Measurements from ENCODE around the gene ACADL.

Gene ACADL

GRCh38 chr2:210169516-210170195 lies 55.6 kb downstream of the ACADL start:
- peak; percentile 52 to 59 for ATAC-seq

GRCh38 chr2:210167227-210167626 lies 58.0 kb downstream of the ACADL start:
- no peak for ATAC-seq

GRCh38 chr2:210162466-210163124 lies 62.7 kb downstream of the ACADL start:
- no peak for ATAC-seq

DNA sequence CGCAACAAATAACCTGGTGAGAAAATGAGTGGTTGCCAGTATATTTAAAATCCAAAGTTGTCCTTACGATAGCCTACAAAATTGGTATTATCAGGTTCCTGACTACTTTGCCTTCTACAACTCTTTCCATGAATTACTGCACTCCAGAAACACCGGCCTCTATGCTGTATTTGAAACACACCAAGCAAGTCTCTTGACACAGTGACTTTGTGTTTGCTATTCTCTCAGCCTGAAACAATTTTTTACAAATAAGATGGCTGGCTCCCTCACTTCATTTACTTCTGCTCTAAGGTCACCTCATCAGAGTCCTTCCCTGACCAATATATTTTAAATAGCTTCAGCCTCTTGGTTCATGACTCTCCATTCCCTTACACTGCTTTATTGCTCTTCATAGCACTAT lies 66.2 kb downstream of the ACADL start:
- no peak for ATAC-seq

- ATAC-seq: no peak
Observed at GRCh38 chr2:210158236-210158635, 67.0 kb downstream of the ACADL start.

- no peak for ATAC-seq
Observed at GRCh38 chr2:210157526-210157925, 67.7 kb downstream of the ACADL start.

GRCh38 chr2:210147614-210148013 lies 77.6 kb downstream of the ACADL start:
- no peak for ATAC-seq

Data from activated CD4-positive, CD25-positive, alpha-beta regulatory T cell treated with anti-CD3 and anti-CD28 coated beads, Interleukin-2, amount 50 U/mL, for 24 hours (primary cell).